Measurements from ENCODE around the gene CCNY.
"Not testable (repeated sequence)": the region's sequence is repeated elsewhere in the genome, so short reads cannot be mapped to it uniquely, and the experiment has no call there.

CCNY gene

GRCh38 chr10:35336084-35336831 lies at the start of gene CCNY:
Gene CCNY, plus strand, starts transcription at chr10:35336509. Its CDS starts 545 bp downstream, at chr10:35337054.
- H3K9me3 Mint-ChIP-seq: no peaks in the 10 kb centered on the region
- H3K27ac Mint-ChIP-seq: peak within 1 kb of the TSS; percentile 97
- ATAC-seq (replicated peaks): peak; percentile 76 to 86
- H3K4me3 Mint-ChIP-seq: peak within 1 kb of the TSS; percentile 93 to 95
- no peaks in the 10 kb centered on the region for H3K27me3 Mint-ChIP-seq
- peaks cover 5 to 14% of the 10 kb centered on the region in 2 donors for H3K36me3 Mint-ChIP-seq
- peak; percentile 48 for DNase-seq
- H3K4me1 Mint-ChIP-seq: peaks cover 46 to 71% of the 10 kb centered on the region in 2 donors

- Mint-ChIP-seq H3K27me3 (peaks cover under 1 to 3% of the 10 kb centered on the region in 2 donors), H3K9me3 (no peaks in the 10 kb centered on the region), H3K27ac (no peak overlapping the region), H3K4me3 (no peak overlapping the region), H3K4me1 (no peaks in the 10 kb centered on the region), H3K36me3 (no peaks in the 10 kb centered on the region)
- no peak for ATAC-seq (replicated peaks)
- no peak for DNase-seq
Measured at GRCh38 chr10:35289198-35289597, 47.1 kb upstream of the CCNY start.

GRCh38 chr10:35294506-35294905 lies 41.8 kb upstream of the CCNY start:
- Mint-ChIP-seq H3K27ac (no peak overlapping the region), H3K9me3 (no peaks in the 10 kb centered on the region), H3K4me1 (no peaks in the 10 kb centered on the region), H3K4me3 (no peak overlapping the region), H3K27me3 (peaks cover 9 to 23% of the 10 kb centered on the region in 2 donors), H3K36me3 (no peaks in the 10 kb centered on the region)
- ATAC-seq (replicated peaks): no peak
- no peak for DNase-seq

- H3K4me3 Mint-ChIP-seq: no peak overlapping the region
- no peak for DNase-seq
- no peaks in the 10 kb centered on the region for H3K9me3 Mint-ChIP-seq
- no peaks in the 10 kb centered on the region for H3K36me3 Mint-ChIP-seq
- ATAC-seq (replicated peaks): no peak
- peaks cover 7 to 10% of the 10 kb centered on the region in 2 donors for H3K4me1 Mint-ChIP-seq
- no peak overlapping the region for H3K27ac Mint-ChIP-seq
- peaks cover 7 to 23% of the 10 kb centered on the region in 2 donors for H3K27me3 Mint-ChIP-seq
Measured at GRCh38 chr10:35299016-35299415, 37.3 kb upstream of the CCNY start.

GRCh38 chr10:35300063-35300699 lies 36.1 kb upstream of the CCNY start:
- Mint-ChIP-seq H3K4me1 (peaks cover 7 to 10% of the 10 kb centered on the region in 2 donors), H3K36me3 (no peaks in the 10 kb centered on the region), H3K9me3 (no peaks in the 10 kb centered on the region), H3K4me3 (peak overlapping the region; percentile 34 to 65), H3K27me3 (peaks cover 11 to 18% of the 10 kb centered on the region in 2 donors), H3K27ac (no peak overlapping the region)
- ATAC-seq (replicated peaks) (peak; percentile 98 to 100), DNase-seq (peak; percentile 54)

- Mint-ChIP-seq H3K27me3 (peaks cover 27 to 29% of the 10 kb centered on the region in 2 donors), H3K4me1 (peaks cover 7 to 9% of the 10 kb centered on the region in 2 donors), H3K36me3 (no peaks in the 10 kb centered on the region)
Measured at GRCh38 chr10:35304649-35305048, 31.7 kb upstream of the CCNY start.

GRCh38 chr10:35306852-35307251 lies 29.5 kb upstream of the CCNY start:
- Mint-ChIP-seq H3K4me1 (no peaks in the 10 kb centered on the region), H3K4me3 (no peak overlapping the region), H3K27ac (no peak overlapping the region), H3K9me3 (no peaks in the 10 kb centered on the region), H3K36me3 (no peaks in the 10 kb centered on the region), H3K27me3 (peaks cover 27 to 29% of the 10 kb centered on the region in 2 donors)
- DNase-seq (no peak), ATAC-seq (replicated peaks) (no peak)

More at GRCh38 chr10:35304649-35305048, 31.7 kb upstream of the CCNY start:
- ATAC-seq (replicated peaks) (no peak), DNase-seq (no peak)
- Mint-ChIP-seq H3K4me3 (no peak overlapping the region), H3K27ac (no peak overlapping the region), H3K9me3 (no peaks in the 10 kb centered on the region)

GRCh38 chr10:35307297-35307696 lies 29.0 kb upstream of the CCNY start:
- Mint-ChIP-seq H3K9me3 (no peaks in the 10 kb centered on the region), H3K36me3 (no peaks in the 10 kb centered on the region), H3K27ac (no peak overlapping the region), H3K4me1 (no peaks in the 10 kb centered on the region), H3K4me3 (no peak overlapping the region), H3K27me3 (peaks cover 27 to 29% of the 10 kb centered on the region in 2 donors)
- ATAC-seq (replicated peaks): no peak
- no peak for DNase-seq

- ATAC-seq (replicated peaks) (no peak), DNase-seq (no peak)
- Mint-ChIP-seq H3K9me3 (peaks cover 3 to 4% of the 10 kb centered on the region in 2 donors), H3K27me3 (peaks cover 27 to 29% of the 10 kb centered on the region in 2 donors), H3K4me3 (no peak overlapping the region), H3K27ac (no peak overlapping the region), H3K4me1 (no peaks in the 10 kb centered on the region), H3K36me3 (peaks cover 2 to 6% of the 10 kb centered on the region in 2 donors)
Measured at GRCh38 chr10:35308809-35309208, 27.5 kb upstream of the CCNY start.

GRCh38 chr10:35314142-35314541 lies 22.2 kb upstream of the CCNY start:
- H3K36me3 Mint-ChIP-seq: peaks cover 25 to 36% of the 10 kb centered on the region in 2 donors
- DNase-seq; H3K9me3 Mint-ChIP-seq; H3K27me3 Mint-ChIP-seq; H3K27ac Mint-ChIP-seq; ATAC-seq (replicated peaks); H3K4me3 Mint-ChIP-seq: not testable (repeated sequence)
- peaks cover 4 to 13% of the 10 kb centered on the region in 2 donors for H3K4me1 Mint-ChIP-seq

GRCh38 chr10:35315235-35315634 lies 21.1 kb upstream of the CCNY start:
- not testable (repeated sequence) for DNase-seq; H3K4me3 Mint-ChIP-seq; H3K27me3 Mint-ChIP-seq; H3K27ac Mint-ChIP-seq; ATAC-seq (replicated peaks); H3K9me3 Mint-ChIP-seq
- H3K36me3 Mint-ChIP-seq: peaks cover 25 to 38% of the 10 kb centered on the region in 2 donors
- H3K4me1 Mint-ChIP-seq: peaks cover 4 to 13% of the 10 kb centered on the region in 2 donors

GRCh38 chr10:35316218-35316967 lies 19.9 kb upstream of the CCNY start:
- Mint-ChIP-seq H3K27ac (no peak overlapping the region), H3K27me3 (no peaks in the 10 kb centered on the region), H3K9me3 (peaks cover 7 to 10% of the 10 kb centered on the region in 2 donors), H3K36me3 (peaks cover 29 to 41% of the 10 kb centered on the region in 2 donors), H3K4me1 (peaks cover 4 to 13% of the 10 kb centered on the region in 2 donors), H3K4me3 (no peak overlapping the region)
- no peak for DNase-seq
- no peak for ATAC-seq (replicated peaks)

- no peak overlapping the region for H3K27ac Mint-ChIP-seq
- H3K9me3 Mint-ChIP-seq: peaks cover 4 to 8% of the 10 kb centered on the region in 2 donors
- H3K36me3 Mint-ChIP-seq: peaks cover 35 to 49% of the 10 kb centered on the region in 2 donors
- ATAC-seq (replicated peaks) (no peak), DNase-seq (no peak)
- peaks cover 4 to 13% of the 10 kb centered on the region in 2 donors for H3K4me1 Mint-ChIP-seq
- no peak overlapping the region for H3K4me3 Mint-ChIP-seq
- H3K27me3 Mint-ChIP-seq: no peaks in the 10 kb centered on the region
Measured at GRCh38 chr10:35318551-35318950, 17.8 kb upstream of the CCNY start.

- Mint-ChIP-seq H3K27me3 (no peaks in the 10 kb centered on the region), H3K4me3 (no peak overlapping the region), H3K9me3 (peaks cover 0 to 3% of the 10 kb centered on the region in 2 donors), H3K27ac (no peak overlapping the region), H3K4me1 (peaks cover 4 to 13% of the 10 kb centered on the region in 2 donors), H3K36me3 (peaks cover 27 to 43% of the 10 kb centered on the region in 2 donors)
- no peak for ATAC-seq (replicated peaks)
- no peak for DNase-seq
Measured at GRCh38 chr10:35320341-35320740, 16.0 kb upstream of the CCNY start.

All from stimulated activated naive B cell treated with anti-CD40 and anti-IgM and Interleukin-4, amounts not matched to agents 10 μg/mL and 1 μg/mL and 100 μg/mL, for 72 hours (primary cell).